ENCODE data around the gene FRMPD4. TPM values are rescaled to one million over a fixed set of nuclear protein-coding genes. Genes with fewer than 3 reads are reported as not detected.

The FRMPD4 gene
- total RNA-seq, 2 donors from 2014 or later: not detected

GRCh38 chrX:12282991-12283390, 144.7 kb downstream of the FRMPD4 start:
- no peak for ATAC-seq (replicated peaks in 1 of 2)
- Mint-ChIP-seq H3K4me1 (ENCODE audit: low read depth) (no peaks in the 10 kb centered on the region), H3K36me3 (ENCODE audit: insufficient read depth in 2 of 2) (no peaks in the 10 kb centered on the region), H3K4me3 (no peak overlapping the region), H3K27ac (no peak overlapping the region), H3K27me3 (ENCODE audit: low read depth) (peaks cover 7% of the 10 kb centered on the region), H3K9me3 (peaks cover 0 to 1% of the 10 kb centered on the region in 2 donors)
- DNase-seq: no peak

- Mint-ChIP-seq H3K36me3 (ENCODE audit: insufficient read depth in 2 of 2) (no peaks in the 10 kb centered on the region), H3K27ac (no peak overlapping the region), H3K27me3 (ENCODE audit: low read depth) (peaks cover 6% of the 10 kb centered on the region), H3K4me3 (no peak overlapping the region), H3K9me3 (peaks cover 0 to 1% of the 10 kb centered on the region in 2 donors), H3K4me1 (ENCODE audit: low read depth) (no peaks in the 10 kb centered on the region)
- ATAC-seq (replicated peaks in 1 of 2) (no peak), DNase-seq (no peak)
These were observed 154.9 kb downstream of the FRMPD4 start for GRCh38 chrX:12292996-12293765.

GRCh38 chrX:12297353-12297752, 159.1 kb downstream of the FRMPD4 start:
- Mint-ChIP-seq H3K27ac (no peak overlapping the region), H3K27me3 (ENCODE audit: low read depth) (no peaks in the 10 kb centered on the region), H3K36me3 (ENCODE audit: insufficient read depth in 2 of 2) (no peaks in the 10 kb centered on the region), H3K4me1 (ENCODE audit: low read depth) (no peaks in the 10 kb centered on the region), H3K9me3 (peaks cover 0 to 1% of the 10 kb centered on the region in 2 donors), H3K4me3 (no peak overlapping the region)
- DNase-seq: no peak
- no peak for ATAC-seq (replicated peaks in 1 of 2)

DNA sequence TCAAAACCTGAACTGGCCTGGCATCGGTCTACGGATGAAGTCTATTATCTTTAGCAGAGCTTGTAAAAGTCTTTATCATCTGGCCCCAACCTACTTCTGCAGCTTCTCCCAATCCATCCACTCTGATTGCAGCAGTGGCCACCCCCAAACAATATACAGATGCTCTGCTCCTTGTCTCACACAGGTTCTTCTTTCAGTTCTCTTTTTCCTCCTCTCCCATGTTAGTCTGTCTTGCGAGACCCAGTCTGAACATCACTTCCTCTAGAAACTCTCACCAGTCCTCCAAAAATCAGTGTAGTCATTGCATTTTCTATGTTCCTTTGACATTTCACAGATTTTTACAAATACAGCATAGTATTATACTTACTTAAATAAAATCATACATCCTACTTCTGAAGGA, 163.0 kb downstream of the FRMPD4 start:
- peaks cover 0 to 1% of the 10 kb centered on the region in 2 donors for H3K9me3 Mint-ChIP-seq
- no peaks in the 10 kb centered on the region for H3K36me3 Mint-ChIP-seq (ENCODE audit: insufficient read depth in 2 of 2)
- no peaks in the 10 kb centered on the region for H3K27me3 Mint-ChIP-seq (ENCODE audit: low read depth)
- DNase-seq (no peak), ATAC-seq (replicated peaks in 1 of 2) (no peak)
- no peak overlapping the region for H3K27ac Mint-ChIP-seq
- H3K4me1 Mint-ChIP-seq (ENCODE audit: low read depth): no peaks in the 10 kb centered on the region
- H3K4me3 Mint-ChIP-seq: no peak overlapping the region

DNA sequence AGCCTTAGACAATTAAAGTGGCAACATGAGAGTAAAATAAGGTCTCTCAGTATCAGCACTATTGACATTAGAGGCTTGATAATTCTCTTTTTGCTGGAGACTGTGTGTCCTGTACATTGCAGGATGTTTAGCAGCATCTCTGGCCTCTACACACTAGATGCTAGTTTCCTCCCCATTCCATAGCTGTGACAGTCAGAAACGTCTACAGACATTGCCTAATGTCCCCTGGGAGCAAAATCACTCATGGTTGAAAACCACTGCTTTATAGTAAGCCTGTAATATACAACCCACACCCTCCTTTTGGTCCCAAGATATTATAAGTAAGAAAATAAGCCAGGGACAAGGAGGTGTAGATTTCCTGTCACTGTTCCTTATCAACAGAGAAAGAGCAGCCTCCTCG, 166.0 kb downstream of the FRMPD4 start:
- no peak overlapping the region for H3K27ac Mint-ChIP-seq
- DNase-seq (no peak), ATAC-seq (replicated peaks in 1 of 2) (no peak)
- H3K4me1 Mint-ChIP-seq (ENCODE audit: low read depth): no peaks in the 10 kb centered on the region
- H3K9me3 Mint-ChIP-seq: no peaks in the 10 kb centered on the region
- H3K36me3 Mint-ChIP-seq (ENCODE audit: insufficient read depth in 2 of 2): no peaks in the 10 kb centered on the region
- H3K27me3 Mint-ChIP-seq (ENCODE audit: low read depth): no peaks in the 10 kb centered on the region
- no peak overlapping the region for H3K4me3 Mint-ChIP-seq

DNA sequence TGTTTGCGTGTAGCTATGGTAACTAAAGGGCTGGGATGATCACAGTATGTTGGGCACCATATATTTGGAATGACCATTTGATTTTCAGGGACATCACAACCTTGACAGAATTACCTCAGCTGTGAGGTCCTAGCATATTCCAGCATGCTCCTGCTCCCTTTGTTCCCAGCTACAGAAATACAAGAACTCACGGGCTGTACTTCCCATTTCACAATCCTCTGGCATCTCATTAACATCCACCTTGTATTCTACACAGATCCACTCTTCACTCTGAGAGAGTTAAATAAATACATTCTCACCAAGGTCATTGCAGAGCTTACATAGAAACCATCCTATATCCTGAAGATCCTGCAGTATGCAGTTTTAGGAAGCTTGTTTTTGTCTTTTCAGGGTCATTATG, 169.7 kb downstream of the FRMPD4 start:
- Mint-ChIP-seq H3K4me3 (no peak overlapping the region), H3K4me1 (ENCODE audit: low read depth) (no peaks in the 10 kb centered on the region), H3K27me3 (ENCODE audit: low read depth) (peaks cover 4% of the 10 kb centered on the region), H3K36me3 (ENCODE audit: insufficient read depth in 2 of 2) (no peaks in the 10 kb centered on the region), H3K27ac (no peak overlapping the region), H3K9me3 (no peaks in the 10 kb centered on the region)
- DNase-seq (no peak), ATAC-seq (replicated peaks in 1 of 2) (no peak)

GRCh38 chrX:12308420-12308819, 170.1 kb downstream of the FRMPD4 start:
- Mint-ChIP-seq H3K27me3 (ENCODE audit: low read depth) (peaks cover 8% of the 10 kb centered on the region), H3K27ac (no peak overlapping the region), H3K9me3 (no peaks in the 10 kb centered on the region), H3K36me3 (ENCODE audit: insufficient read depth in 2 of 2) (no peaks in the 10 kb centered on the region), H3K4me1 (ENCODE audit: low read depth) (no peaks in the 10 kb centered on the region), H3K4me3 (no peak overlapping the region)
- DNase-seq (no peak), ATAC-seq (replicated peaks in 1 of 2) (no peak)

DNA sequence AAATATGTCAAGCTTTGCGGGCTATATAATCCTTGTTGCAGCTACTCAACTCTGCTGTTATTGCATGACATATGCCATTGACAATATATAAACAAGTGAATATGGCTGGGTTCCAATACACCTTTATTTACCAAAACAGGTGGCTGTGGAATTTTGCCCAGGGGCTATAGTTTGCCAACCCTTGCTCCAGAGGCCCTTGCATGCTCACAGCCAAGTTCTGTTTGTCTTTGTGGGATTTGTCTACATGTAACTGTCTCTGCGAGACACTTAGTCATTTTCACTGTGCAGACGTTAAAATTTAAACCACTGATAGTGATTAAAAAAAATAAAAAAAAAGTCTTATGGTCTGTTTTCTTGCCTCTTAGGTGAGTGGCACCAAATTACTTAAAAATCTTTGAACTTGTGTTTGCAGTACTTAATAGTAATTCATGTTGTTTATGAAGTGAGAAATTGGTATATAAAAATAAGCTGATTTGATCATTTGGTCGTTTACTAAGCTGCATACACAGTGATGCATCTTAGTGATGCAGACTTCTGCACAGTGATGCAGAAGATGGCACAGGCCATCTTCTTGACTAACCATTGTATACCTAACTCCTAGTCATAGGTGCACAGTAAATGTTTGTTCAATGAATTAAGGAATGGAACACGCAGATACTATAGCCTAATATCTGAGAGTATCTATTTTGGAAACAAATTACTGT, 170.9 kb downstream of the FRMPD4 start:
- Mint-ChIP-seq H3K4me3 (no peak overlapping the region), H3K36me3 (ENCODE audit: insufficient read depth in 2 of 2) (no peaks in the 10 kb centered on the region), H3K27ac (no peak overlapping the region), H3K9me3 (no peaks in the 10 kb centered on the region), H3K27me3 (ENCODE audit: low read depth) (peaks cover 13% of the 10 kb centered on the region), H3K4me1 (ENCODE audit: low read depth) (no peaks in the 10 kb centered on the region)
- DNase-seq (no peak), ATAC-seq (replicated peaks in 1 of 2) (no peak)

DNA sequence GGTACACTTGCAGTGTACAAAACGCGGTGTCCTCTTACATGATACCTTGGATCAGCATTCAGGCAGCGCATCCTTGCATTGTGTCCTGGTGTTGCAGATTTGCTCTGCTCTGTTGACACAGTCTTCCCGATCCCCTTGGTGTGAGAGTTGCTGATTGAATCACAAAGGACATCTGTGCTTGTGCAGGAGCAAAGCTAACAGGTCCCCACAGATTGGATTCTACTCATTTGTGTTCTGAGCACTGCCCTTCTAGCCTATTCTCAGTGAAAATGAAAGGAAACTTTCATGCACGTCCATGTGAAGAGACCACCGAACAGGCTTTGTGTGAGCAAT, 171.4 kb downstream of the FRMPD4 start:
- Mint-ChIP-seq H3K4me3 (no peak overlapping the region), H3K27me3 (ENCODE audit: low read depth) (peaks cover 13% of the 10 kb centered on the region), H3K9me3 (no peaks in the 10 kb centered on the region), H3K36me3 (ENCODE audit: insufficient read depth in 2 of 2) (no peaks in the 10 kb centered on the region), H3K4me1 (ENCODE audit: low read depth) (no peaks in the 10 kb centered on the region), H3K27ac (no peak overlapping the region)
- DNase-seq (no peak), ATAC-seq (replicated peaks in 1 of 2) (no peak)

- Mint-ChIP-seq H3K27ac (no peak overlapping the region), H3K9me3 (no peaks in the 10 kb centered on the region), H3K4me1 (ENCODE audit: low read depth) (no peaks in the 10 kb centered on the region), H3K4me3 (no peak overlapping the region), H3K36me3 (ENCODE audit: insufficient read depth in 2 of 2) (no peaks in the 10 kb centered on the region), H3K27me3 (ENCODE audit: low read depth) (peaks cover 13% of the 10 kb centered on the region)
- DNase-seq (no peak), ATAC-seq (replicated peaks in 1 of 2) (no peak)
These were observed 176.4 kb downstream of the FRMPD4 start for GRCh38 chrX:12314651-12315050.

GRCh38 chrX:12315526-12315925, 177.3 kb downstream of the FRMPD4 start:
- ATAC-seq (replicated peaks in 1 of 2): no peak
- no peaks in the 10 kb centered on the region for H3K4me1 Mint-ChIP-seq (ENCODE audit: low read depth)
- DNase-seq: no peak
- no peaks in the 10 kb centered on the region for H3K9me3 Mint-ChIP-seq
- peaks cover 13% of the 10 kb centered on the region for H3K27me3 Mint-ChIP-seq (ENCODE audit: low read depth)
- no peaks in the 10 kb centered on the region for H3K36me3 Mint-ChIP-seq (ENCODE audit: insufficient read depth in 2 of 2)
- H3K4me3 Mint-ChIP-seq: no peak overlapping the region
- H3K27ac Mint-ChIP-seq: no peak overlapping the region

DNA sequence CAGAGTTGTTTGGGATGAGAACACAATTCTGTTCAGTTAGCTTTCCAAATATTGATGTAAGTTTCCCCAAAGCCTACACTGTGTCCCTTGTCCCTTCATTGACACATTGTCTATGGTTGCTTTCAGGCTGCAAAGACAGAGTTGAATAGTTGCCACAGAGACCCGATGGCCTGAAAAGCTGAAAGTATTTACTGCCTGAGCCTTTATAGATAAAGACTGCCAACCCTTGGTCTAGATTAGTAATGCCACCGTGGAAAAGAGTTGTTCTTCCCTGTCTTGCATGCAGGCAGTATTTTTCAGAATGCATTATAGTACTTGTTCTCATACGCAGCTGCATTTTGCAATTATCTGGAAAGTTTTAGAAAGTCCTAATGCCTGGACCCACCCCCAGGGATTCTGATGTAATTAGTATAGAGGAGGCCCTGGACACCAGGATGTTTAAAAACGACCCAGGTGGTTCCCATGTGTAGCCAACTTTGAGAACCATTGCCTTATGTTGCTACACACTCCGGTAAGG, 180.8 kb downstream of the FRMPD4 start:
- peaks cover 7% of the 10 kb centered on the region for H3K27me3 Mint-ChIP-seq (ENCODE audit: low read depth)
- DNase-seq: no peak
- H3K4me1 Mint-ChIP-seq (ENCODE audit: low read depth): no peaks in the 10 kb centered on the region
- no peaks in the 10 kb centered on the region for H3K9me3 Mint-ChIP-seq
- no peak overlapping the region for H3K27ac Mint-ChIP-seq
- ATAC-seq (replicated peaks in 1 of 2): no peak
- H3K36me3 Mint-ChIP-seq (ENCODE audit: insufficient read depth in 2 of 2): no peaks in the 10 kb centered on the region
- no peak overlapping the region for H3K4me3 Mint-ChIP-seq

- Mint-ChIP-seq H3K4me3 (no peak overlapping the region), H3K4me1 (ENCODE audit: low read depth) (no peaks in the 10 kb centered on the region), H3K9me3 (no peaks in the 10 kb centered on the region), H3K36me3 (ENCODE audit: insufficient read depth in 2 of 2) (no peaks in the 10 kb centered on the region), H3K27me3 (ENCODE audit: low read depth) (peaks cover 5% of the 10 kb centered on the region), H3K27ac (no peak overlapping the region)
- ATAC-seq (replicated peaks in 1 of 2) (no peak), DNase-seq (no peak)
These were observed 181.7 kb downstream of the FRMPD4 start for GRCh38 chrX:12319992-12320391.

Data from activated T-cell treated with anti-CD3 and anti-CD28 coated beads, Interleukin-2, amount 50 U/mL, for 72 hours (primary cell).